Kidney epithelial cell (primary cell): ENCODE data around the gene KATNB1. TPM values are rescaled to one million over a fixed set of nuclear protein-coding genes. Genes with fewer than 3 reads are reported as not detected.

Experiments
- DNase-seq: peaks from one replicate; pipeline ENCODE4 v3.0.0-alpha.2; 2010; ENCODE audit warnings: low read depth
- H3K27me3 ChIP-seq: 2 replicates; pipeline ENCODE4 v1.6.0; 2011; ENCODE audit warnings: low read length; ENCODE audit not compliant: control insufficient read depth, insufficient read depth
- H3K36me3 ChIP-seq: 2 replicates; pipeline ENCODE4 v1.5.1; 2011; ENCODE audit warnings: low read length; ENCODE audit not compliant: control insufficient read depth, insufficient read depth
- H3K4me3 ChIP-seq: 2 replicates; pipeline ENCODE4 v1.5.1; 2011; ENCODE audit warnings: low read depth, mild to moderate bottlenecking, control low read depth, low read length
- CTCF ChIP-seq: IDR thresholded peaks from 2 replicates; pipeline ENCODE4 v1.5.1; 2011; ENCODE audit warnings: mild to moderate bottlenecking, moderate library complexity, low read length, control low read depth, inconsistent platforms; ENCODE audit not compliant: insufficient read depth, poor library complexity, severe bottlenecking
- total RNA-seq: library from RNA; depleted of rRNA; stranded (reverse); fragments of >200 nt; gene quantifications from 2 replicates; pipeline ENCODE4 v1.2.3, GENCODE V29; 2015

Gene KATNB1
- total RNA-seq, 1 donor from 2014 or later = 26.3 TPM

GRCh38 chr16:57699481-57699880, 36.1 kb upstream of the KATNB1 start:
- H3K36me3 ChIP-seq = no peaks in the 10 kb centered on the region
- TF ChIP-seq CTCF = no peak
- no peak overlapping the region for H3K4me3 ChIP-seq
- peaks cover 7% of the 10 kb centered on the region for H3K27me3 ChIP-seq
- no peak for DNase-seq

- Histone ChIP-seq H3K27me3 (peaks cover 11% of the 10 kb centered on the region), H3K4me3 (no peak overlapping the region), H3K36me3 (no peaks in the 10 kb centered on the region)
- DNase-seq = no peak
- TF ChIP-seq CTCF = no peak
Observed at GRCh38 chr16:57699899-57700298, 35.7 kb upstream of the KATNB1 start.

- TF ChIP-seq CTCF = no peak
- H3K4me3 ChIP-seq = no peak overlapping the region
- no peak for DNase-seq
- H3K27me3 ChIP-seq = peaks cover 15% of the 10 kb centered on the region
- H3K36me3 ChIP-seq = no peaks in the 10 kb centered on the region
Observed at GRCh38 chr16:57700781-57701551, 34.6 kb upstream of the KATNB1 start.

- no peaks in the 10 kb centered on the region for H3K36me3 ChIP-seq
- no peak for TF ChIP-seq CTCF
- H3K27me3 ChIP-seq = peaks cover 15% of the 10 kb centered on the region
- DNase-seq = no peak
- no peak overlapping the region for H3K4me3 ChIP-seq
Observed at GRCh38 chr16:57701759-57702371, 33.7 kb upstream of the KATNB1 start.

GRCh38 chr16:57703416-57704010, 32.1 kb upstream of the KATNB1 start:
- Histone ChIP-seq H3K36me3 (no peaks in the 10 kb centered on the region), H3K4me3 (no peak overlapping the region), H3K27me3 (peaks cover 15% of the 10 kb centered on the region)
- no peak for DNase-seq
- no peak for TF ChIP-seq CTCF
